HCT116 (cell line): ENCODE results near the gene NOTUM. TPM values are rescaled to one million over a fixed set of nuclear protein-coding genes. Genes with fewer than 3 reads are reported as not detected.

ENCODE experiments used
- ATAC-seq: fragments of 200-7000 bp; cut with Tn5 transposase; 2 replicates; pipeline ENCODE4 v1.9.1; 2020; ENCODE audit warnings: mild to moderate bottlenecking, moderate library complexity
- BruUV-seq: library from RNA; stranded (reverse); fragments of 400-500 nt; replicated peaks from 2 replicates; lab custom pipeline; 2021; lab: Mats Ljungman, UMichigan
- CTCF ChIA-PET: fragments of 300-600 bp; sonication (Branson Sonifier 250); formaldehyde crosslinking; loops from one replicate; lab custom pipeline; 2021; ENCODE audit warnings: antibody characterized with exemption; lab: Charles Lee
- POLR2A ChIA-PET: fragments of 300-600, 350-600 bp; sonication (Branson Sonifier 250); formaldehyde crosslinking; loops from one replicate; lab custom pipeline; 2021; ENCODE audit warnings: antibody characterized with exemption; lab: Charles Lee
- RAD21 ChIA-PET, 2 experiments: fragments of 300-600 bp; sonication (Branson Sonifier 250); formaldehyde crosslinking; loops; one replicate each; lab custom pipeline; 2023; ENCODE audit warnings: low total read pairs in 2 of 2; ENCODE audit not compliant: uncharacterized antibody in 2 of 2, unreplicated experiment in 2 of 2, low non-redundant PET in 1 of 2; lab: Charles Lee
- DNase-seq: peaks from one replicate; pipeline ENCODE4 v3.0.0-alpha.2; 2010; ENCODE audit warnings: low read depth, low spot score
- H2AFZ ChIP-seq: fragments of 200-600 bp; shearing (Covaris generic), sonication (generic); 2 replicates; pipeline ENCODE4 v1.6.1; 2017; ENCODE audit warnings: low read depth, mixed run types, mixed read lengths, antibody characterized with exemption, low read length; ENCODE audit not compliant: poor library complexity, severe bottlenecking
- H3K27ac ChIP-seq: 2 replicates; pipeline ENCODE4 v1.5.1; 2012; ENCODE audit warnings: low read depth, low read length
- H3K27me3 ChIP-seq: fragments of 200-600 bp; sonication (generic); 2 replicates; pipeline ENCODE4 v1.6.1; 2016; ENCODE audit warnings: mixed run types, low read length, mixed read lengths; ENCODE audit not compliant: insufficient read depth
- H3K36me3 ChIP-seq, 2 experiments: fragments of 200-500 bp in 1 of 2; fragments of 200-600 bp in 1 of 2; sonication (Bioruptor generic) in 1 of 2; sonication (generic) in 1 of 2; 2 replicates each; pipeline versions ENCODE4 v1.5.1 to v1.6.1; 2014 to 2016; ENCODE audit warnings: low read length in 2 of 2, inconsistent platforms in 1 of 2, mixed read lengths in 1 of 2, mixed run types in 1 of 2; ENCODE audit not compliant: insufficient read depth in 2 of 2, control insufficient read depth in 1 of 2
- H3K4me1 ChIP-seq, 2 experiments: fragments of 200-600 bp in 1 of 2; sonication (generic) in 1 of 2; 2 replicates each; pipeline versions ENCODE4 v1.5.1 to v1.6.1; 2012 to 2017; ENCODE audit warnings: low read length in 2 of 2, inconsistent platforms in 1 of 2, mild to moderate bottlenecking in 1 of 2, mixed read lengths in 1 of 2, mixed run types in 1 of 2, moderate library complexity in 1 of 2; ENCODE audit not compliant: insufficient read depth in 2 of 2, control insufficient read depth in 1 of 2
- H3K4me2 ChIP-seq: fragments of 200-600 bp; sonication (generic); 2 replicates; pipeline ENCODE4 v1.6.1; 2017; ENCODE audit warnings: mixed run types, low read length, mixed read lengths
- H3K4me3 ChIP-seq, 2 experiments: fragments of 200-600 bp in 1 of 2; sonication (generic) in 1 of 2; replicated peaks in 1 of 2; 2 replicates each; pipeline ENCODE4 v1.5.1; 2011 to 2016; ENCODE audit warnings: low read length in 2 of 2, control low read depth in 1 of 2, low read depth in 1 of 2, mild to moderate bottlenecking in 1 of 2, mixed read lengths in 1 of 2, mixed run types in 1 of 2
- H3K79me2 ChIP-seq: fragments of 200-600 bp; sonication (generic); 2 replicates; pipeline ENCODE4 v1.6.1; 2017; ENCODE audit warnings: mild to moderate bottlenecking, mixed run types, low read length, moderate library complexity, mixed read lengths; ENCODE audit not compliant: insufficient read depth
- H3K9ac ChIP-seq: fragments of 200-600 bp; sonication (generic); 2 replicates; pipeline ENCODE4 v1.6.1; 2016; ENCODE audit warnings: low read length, mixed read lengths
- H3K9me2 ChIP-seq: fragments of 200-600 bp; sonication (generic), shearing (Covaris generic); 2 replicates; pipeline ENCODE4 v1.6.1; 2017; ENCODE audit warnings: mixed run types, mild to moderate bottlenecking, moderate library complexity; ENCODE audit not compliant: insufficient read depth
- H3K9me3 ChIP-seq, 2 experiments: fragments of 200-500 bp in 1 of 2; fragments of 200-600 bp in 1 of 2; sonication (Bioruptor generic) in 1 of 2; sonication (generic) in 1 of 2; 2 replicates each; pipeline ENCODE4 v1.6.1; 2014 to 2017; ENCODE audit warnings: low read length in 2 of 2, mixed read lengths in 2 of 2, inconsistent platforms in 1 of 2, low read depth in 1 of 2, mild to moderate bottlenecking in 1 of 2, mixed run types in 1 of 2, moderate library complexity in 1 of 2; ENCODE audit not compliant: control insufficient read depth in 1 of 2, insufficient read depth in 1 of 2
- H4K20me1 ChIP-seq: fragments of 200-600 bp; sonication (generic), shearing (Covaris generic); 2 replicates; pipeline ENCODE4 v1.6.1; 2017; ENCODE audit warnings: mixed run types, mild to moderate bottlenecking, moderate library complexity; ENCODE audit not compliant: insufficient read depth
- CBX3 ChIP-seq: IDR thresholded peaks from 2 replicates; pipeline ENCODE4 v1.6.1; 2012; ENCODE audit warnings: low read depth
- RAD21 ChIP-seq: IDR thresholded peaks from 2 replicates; pipeline ENCODE4 v1.6.1; 2012; ENCODE audit warnings: low read depth, mild to moderate bottlenecking
- ZBTB33 ChIP-seq: IDR thresholded peaks from 2 replicates; pipeline ENCODE4 v1.6.1; 2011; ENCODE audit warnings: mild to moderate bottlenecking, low read length, moderate library complexity; ENCODE audit not compliant: insufficient replicate concordance; ENCODE audit errors: extremely low read depth
- ZNF274 ChIP-seq: fragments of 200-500 bp; sonication (Bioruptor generic); IDR thresholded peaks from 2 replicates; pipeline ENCODE4 v1.6.1; 2014; ENCODE audit warnings: mild to moderate bottlenecking, low read depth, low read length, inconsistent platforms
- intact Hi-C: fragments of 100-400 bp; cut with micrococcal nuclease; formaldehyde crosslinking; loops from 2 replicates; pipeline ENCODE4 v1.10.0; 2022
- total RNA-seq: library from RNA; stranded (reverse); gene quantifications from one replicate; pipeline ENCODE4 v1.2.1, GENCODE V29; 2021; ENCODE audit not compliant: unreplicated experiment

Gene NOTUM
- total RNA-seq, 1 experiment from 2014 or later = 12.5 TPM

DNA sequence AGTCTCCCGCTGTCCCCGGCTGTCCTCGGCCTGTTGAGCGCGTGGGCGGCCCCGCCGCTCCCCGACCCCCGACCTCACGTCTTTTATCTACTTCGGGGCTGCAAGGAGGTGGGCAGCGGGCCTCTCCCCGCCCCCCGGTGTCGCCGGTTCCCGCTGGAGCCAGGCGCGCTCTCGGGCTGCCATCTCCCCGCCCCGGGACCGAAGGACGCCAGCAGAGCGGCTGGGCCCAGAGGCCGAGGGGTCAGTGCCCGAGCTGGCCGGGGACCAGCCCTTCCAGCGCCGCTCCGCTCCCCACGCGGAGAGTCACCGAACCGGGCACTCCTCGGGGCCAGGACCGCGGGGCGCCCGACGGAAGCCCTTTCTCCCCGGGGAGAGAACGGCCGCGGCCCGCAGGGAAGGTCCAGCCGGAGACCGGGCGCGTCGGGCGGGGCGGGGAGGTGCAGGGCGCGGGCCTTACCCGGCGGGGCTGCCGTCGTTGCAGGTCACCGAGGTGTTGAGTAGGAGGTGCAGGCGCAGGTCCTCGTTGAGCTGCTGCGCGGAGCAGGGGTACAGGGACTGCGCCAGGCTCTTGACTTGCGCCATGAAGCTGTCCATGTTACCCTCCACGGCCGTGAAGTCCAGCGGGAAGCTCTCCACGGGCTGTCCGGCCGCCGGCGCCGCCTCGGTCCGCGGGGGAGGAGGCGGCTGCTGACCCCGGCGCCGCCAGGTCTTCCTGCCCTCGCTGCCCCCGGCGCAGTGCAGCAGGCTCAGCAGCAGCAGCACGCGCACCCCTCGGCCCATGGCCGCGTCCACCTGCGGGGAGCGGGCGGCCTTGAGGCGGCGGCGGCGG is 643 bp downstream of the NOTUM start:
- Histone ChIP-seq H3K9me2 (no peaks in the 10 kb centered on the region), H3K9me3 (no peaks in the 10 kb centered on the region), H3K27ac (peak overlapping the region; percentile 67; the same call in 1 of the 2 replicates), H3K4me1 (peaks cover 11 to 19% of the 10 kb centered on the region in 2 experiments), H4K20me1 (no peaks in the 10 kb centered on the region), H3K9ac (peak overlapping the region; percentile 62), H3K36me3 (no peaks in the 10 kb centered on the region), H3K27me3 (no peaks in the 10 kb centered on the region), H2AFZ (peak overlapping the region; percentile 35), H3K4me2 (peak overlapping the region; percentile 99), H3K4me3 (peak overlapping the region; percentile 50 to 69), H3K79me2 (no peaks in the 10 kb centered on the region)
- no peak for DNase-seq
- TF ChIP-seq ZNF274 = no peak
- TF ChIP-seq ZBTB33 = no peak
- no peak for TF ChIP-seq RAD21
- no peak for TF ChIP-seq CBX3
- ATAC-seq = peak; percentile 24
- POLR2A ChIA-PET = interaction anchor here (1.0 kb wide), 2 partner anchors 44 to 56 kb away, joined by 3 to 4 read pairs; no protein-coding TSS in a partner anchor
- CTCF ChIA-PET = interaction anchor here (1.0 to 3.1 kb wide), 14 partner anchors 8 to 139 kb away, joined by 3 to 151 read pairs (median 6); partner anchors contain the start of genes CENPX, DCXR, LRRC45 and MAFG
- intact Hi-C loops = no loop called here
- no TSS peak for BruUV-seq
- RAD21 ChIA-PET = interaction anchor here (1.0 to 2.4 kb wide), 4 partner anchors 61 to 77 kb away, joined by 3 to 50 read pairs (median 25); partner anchors contain the start of genes CENPX (in 2 of the 2), LRRC45 (in 2 of the 2) and DCXR (in 1 of the 2)
